MM.1S (cell line): Measurements from ENCODE around the gene CP.

Source experiments
- DNase-seq: peaks from one replicate; pipeline ENCODE4 v3.0.0-alpha.2; 2015
- H2AFZ ChIP-seq: fragments of 300-600 bp; sonication (generic); 2 replicates; pipeline ENCODE4 v1.6.0; 2016; ENCODE audit warnings: antibody characterized with exemption, low read length
- H3F3A ChIP-seq: fragments of 300-600 bp; sonication (generic); 2 replicates; pipeline ENCODE4 v1.6.1; 2016; ENCODE audit warnings: mild to moderate bottlenecking, antibody characterized with exemption, low read length, moderate library complexity, mixed read lengths; ENCODE audit not compliant: insufficient read depth
- H3K27ac ChIP-seq: fragments of 300-600 bp; sonication (generic); 2 replicates; pipeline ENCODE4 v1.5.1; 2016; ENCODE audit warnings: mild to moderate bottlenecking, low read length
- H3K27me3 ChIP-seq: fragments of 300-600 bp; sonication (generic); replicated peaks from 2 replicates; pipeline ENCODE4 v1.6.0; 2016; ENCODE audit warnings: low read length; ENCODE audit not compliant: insufficient read depth
- H3K36me3 ChIP-seq: fragments of 300-600 bp; sonication (generic); replicated peaks from 2 replicates; pipeline ENCODE4 v1.6.1; 2016; ENCODE audit warnings: mild to moderate bottlenecking, low read length, mixed read lengths; ENCODE audit not compliant: insufficient read depth
- H3K4me1 ChIP-seq: fragments of 300-600 bp; sonication (generic); 2 replicates; pipeline ENCODE4 v1.6.1; 2016; ENCODE audit warnings: low read length, mixed read lengths
- H3K4me2 ChIP-seq: fragments of 300-600 bp; sonication (generic); 2 replicates; pipeline ENCODE4 v1.6.0; 2016; ENCODE audit warnings: low read depth, low read length
- H3K4me3 ChIP-seq: fragments of 300-600 bp; sonication (generic); 2 replicates; pipeline ENCODE4 v1.5.1; 2016; ENCODE audit warnings: low read length, mixed read lengths
- H3K79me2 ChIP-seq: fragments of 300-600 bp; sonication (generic); 2 replicates; pipeline ENCODE4 v1.6.1; 2016; ENCODE audit warnings: mixed run types, low read length, mixed read lengths
- H3K9ac ChIP-seq: fragments of 300-600 bp; sonication (generic); 2 replicates; pipeline ENCODE4 v1.6.1; 2016; ENCODE audit warnings: low read length, mixed read lengths
- H3K9me2 ChIP-seq: fragments of 300-600 bp; sonication (generic); replicated peaks from 2 replicates; pipeline ENCODE4 v1.6.1; 2016; ENCODE audit warnings: mild to moderate bottlenecking, low read length, mixed read lengths; ENCODE audit not compliant: insufficient read depth
- H3K9me3 ChIP-seq: fragments of 300-600 bp; sonication (generic); replicated peaks from 2 replicates; pipeline ENCODE4 v1.6.1; 2016; ENCODE audit warnings: mild to moderate bottlenecking, low read length, mixed read lengths; ENCODE audit not compliant: insufficient read depth
- H4K20me1 ChIP-seq: fragments of 300-600 bp; sonication (generic); 2 replicates; pipeline ENCODE4 v1.6.1; 2016; ENCODE audit warnings: mild to moderate bottlenecking, low read length, moderate library complexity, mixed read lengths; ENCODE audit not compliant: insufficient read depth
- CTCF ChIP-seq: fragments of 300-600 bp; sonication (generic); IDR thresholded peaks from 2 replicates; pipeline ENCODE4 v1.5.1; 2016; ENCODE audit warnings: antibody characterized with exemption, low read length, mixed read lengths
- EZH2 ChIP-seq: fragments of 300-600 bp; sonication (generic); optimal IDR thresholded peaks from 2 replicates; pipeline ENCODE3; 2017; ENCODE audit warnings: low read depth, mild to moderate bottlenecking, antibody characterized with exemption, low read length, mixed read lengths
- EZH2phosphoT487 ChIP-seq: fragments of 300-600 bp; sonication (generic); IDR thresholded peaks from 2 replicates; pipeline ENCODE4 v1.6.1; 2018; ENCODE audit warnings: antibody characterized with exemption, low read length

CP gene

GRCh38 chr3:149151843-149152242 lies 69.8 kb downstream of the CP start:
- Histone ChIP-seq H3K9ac (peak overlapping the region; percentile 54), H3K9me3 (no peaks in the 10 kb centered on the region), H3F3A (peaks cover 28% of the 10 kb centered on the region), H3K27me3 (no peaks in the 10 kb centered on the region), H3K79me2 (no peaks in the 10 kb centered on the region), H2AFZ (no peak overlapping the region), H3K4me3 (peak overlapping the region; percentile 12; the same call in 1 of the 2 replicates), H4K20me1 (no peaks in the 10 kb centered on the region), H3K9me2 (no peaks in the 10 kb centered on the region), H3K4me1 (peaks cover 34% of the 10 kb centered on the region), H3K27ac (peak overlapping the region; percentile 90), H3K4me2 (peak overlapping the region; percentile 55), H3K36me3 (no peaks in the 10 kb centered on the region; the same call in 1 of the 2 replicates)
- TF ChIP-seq EZH2 (no peak), EZH2phosphoT487 (no peak), CTCF (no peak)
- DNase-seq = peak; percentile 87

- Histone ChIP-seq H3K9ac (no peak overlapping the region), H3K4me2 (no peak overlapping the region), H3K36me3 (no peaks in the 10 kb centered on the region), H2AFZ (no peak overlapping the region), H3F3A (peaks cover 36% of the 10 kb centered on the region), H3K27me3 (no peaks in the 10 kb centered on the region), H3K79me2 (no peaks in the 10 kb centered on the region), H4K20me1 (no peaks in the 10 kb centered on the region), H3K9me3 (no peaks in the 10 kb centered on the region), H3K4me3 (no peak overlapping the region), H3K27ac (no peak overlapping the region), H3K9me2 (no peaks in the 10 kb centered on the region), H3K4me1 (peaks cover 46% of the 10 kb centered on the region)
- TF ChIP-seq CTCF = no peak
- DNase-seq = no peak
Measured at GRCh38 chr3:149150436-149150835, 71.2 kb downstream of the CP start.

GRCh38 chr3:149145974-149146373 lies 75.7 kb downstream of the CP start:
- H3K9ac ChIP-seq = no peak overlapping the region
- H3K4me3 ChIP-seq = no peak overlapping the region
- no peaks in the 10 kb centered on the region for H3K79me2 ChIP-seq
- peaks cover 19% of the 10 kb centered on the region for H3K4me1 ChIP-seq
- peak; percentile 40 for DNase-seq
- no peaks in the 10 kb centered on the region for H3K27me3 ChIP-seq
- TF ChIP-seq EZH2phosphoT487 (no peak), EZH2 (no peak), CTCF (no peak)
- H3K9me2 ChIP-seq = no peaks in the 10 kb centered on the region
- no peaks in the 10 kb centered on the region for H3K36me3 ChIP-seq
- H3F3A ChIP-seq = peaks cover 12% of the 10 kb centered on the region; the same call in 1 of the 2 replicates
- H2AFZ ChIP-seq = no peak overlapping the region
- no peaks in the 10 kb centered on the region for H4K20me1 ChIP-seq
- H3K27ac ChIP-seq = peak overlapping the region; percentile 40; the same call in 1 of the 2 replicates
- no peak overlapping the region for H3K4me2 ChIP-seq
- H3K9me3 ChIP-seq = no peaks in the 10 kb centered on the region
